PC-3 (cell line): ENCODE results near the gene KIDINS220. TPM values are rescaled to one million over a fixed set of nuclear protein-coding genes. Genes with fewer than 3 reads are reported as not detected.

Experiments
- ATAC-seq: fragments of 200-7000 bp; cut with Tn5 transposase; 2 replicates; pipeline ENCODE4 v1.9.1; 2020; ENCODE audit warnings: mild to moderate bottlenecking, moderate library complexity
- BruUV-seq: library from RNA; stranded (reverse); fragments of 400-500 nt; replicated peaks from 2 replicates; lab custom pipeline; 2021; lab: Mats Ljungman, UMichigan
- CTCF ChIA-PET: fragments of 300-600 bp; sonication (Branson Sonifier 250); formaldehyde crosslinking; loops from one replicate; lab custom pipeline; 2022; ENCODE audit warnings: antibody characterized with exemption; lab: Charles Lee
- POLR2A ChIA-PET: fragments of 300-600 bp; sonication (Branson Sonifier 250); formaldehyde crosslinking; loops from one replicate; lab custom pipeline; 2022; ENCODE audit warnings: antibody characterized with exemption; ENCODE audit not compliant: unreplicated experiment; lab: Charles Lee
- DNase-seq: peaks from one replicate; pipeline ENCODE4 v3.0.0-alpha.2; 2015
- H2AFZ ChIP-seq: fragments of 300-600 bp; sonication (generic); 2 replicates; pipeline ENCODE4 v1.6.0; 2016; ENCODE audit warnings: antibody characterized with exemption, low read length
- H3F3A ChIP-seq: fragments of 300-600 bp; sonication (generic); one replicate; pipeline ENCODE4 v1.6.0; 2017; ENCODE audit warnings: antibody characterized with exemption, low read length, control low read depth, mild to moderate bottlenecking; ENCODE audit not compliant: unreplicated experiment
- H3K27ac ChIP-seq: fragments of 300-600 bp; sonication (generic); 2 replicates; pipeline ENCODE4 v1.5.1; 2016; ENCODE audit warnings: mild to moderate bottlenecking, low read length
- H3K27me3 ChIP-seq: fragments of 300-600 bp; sonication (generic); 2 replicates; pipeline ENCODE4 v1.6.1; 2016; ENCODE audit warnings: low read length, mixed read lengths
- H3K36me3 ChIP-seq: fragments of 300-600 bp; sonication (generic); 2 replicates; pipeline ENCODE4 v1.6.1; 2016; ENCODE audit warnings: low read depth, mixed run types, low read length, mixed read lengths
- H3K4me1 ChIP-seq: fragments of 300-600 bp; sonication (generic); 2 replicates; pipeline ENCODE4 v1.5.1; 2016; ENCODE audit warnings: low read length; ENCODE audit not compliant: insufficient read depth
- H3K4me2 ChIP-seq: fragments of 300-600 bp; sonication (generic); 2 replicates; pipeline ENCODE4 v1.6.0; 2016; ENCODE audit warnings: low read length
- H3K4me3 ChIP-seq: fragments of 300-600 bp; sonication (generic); 2 replicates; pipeline ENCODE4 v1.5.1; 2016; ENCODE audit warnings: mild to moderate bottlenecking, low read length, mixed read lengths
- H3K79me2 ChIP-seq: fragments of 300-600 bp; sonication (generic); 2 replicates; pipeline ENCODE4 v1.6.1; 2017; ENCODE audit warnings: low read length, mixed read lengths
- H3K9ac ChIP-seq: fragments of 300-600 bp; sonication (generic); 2 replicates; pipeline ENCODE4 v1.6.0; 2016; ENCODE audit warnings: mild to moderate bottlenecking, low read length
- H3K9me2 ChIP-seq: fragments of 300-600 bp; sonication (generic); replicated peaks from 2 replicates; pipeline ENCODE4 v1.6.1; 2016; ENCODE audit warnings: mixed run types, low read length, mixed read lengths
- H3K9me3 ChIP-seq: fragments of 300-600 bp; sonication (generic); 2 replicates; pipeline ENCODE4 v1.6.1; 2016; ENCODE audit warnings: low read length, mixed read lengths
- H4K20me1 ChIP-seq: fragments of 300-600 bp; sonication (generic); 2 replicates; pipeline ENCODE4 v1.6.1; 2016; ENCODE audit warnings: low read length, mixed read lengths
- CTCF ChIP-seq: fragments of 300-600 bp; sonication (generic); conservative IDR thresholded peaks from 2 replicates; pipeline ENCODE4 v1.5.1; 2017; ENCODE audit warnings: antibody characterized with exemption, low read depth, mild to moderate bottlenecking, low read length
- EZH2 ChIP-seq: fragments of 300-600 bp; sonication (generic); IDR thresholded peaks from one replicate; pipeline ENCODE4 v1.6.1; 2017; ENCODE audit warnings: antibody characterized with exemption, mild to moderate bottlenecking, low read length; ENCODE audit not compliant: unreplicated experiment
- EZH2phosphoT487 ChIP-seq: fragments of 300-600 bp; sonication (generic); IDR thresholded peaks from 2 replicates; pipeline ENCODE4 v1.6.1; 2018; ENCODE audit warnings: mild to moderate bottlenecking, antibody characterized with exemption, low read length, borderline replicate concordance
- intact Hi-C: fragments of 100-400 bp; cut with micrococcal nuclease; formaldehyde crosslinking; loops from 2 replicates; pipeline ENCODE4 v1.9.0; 2023
- total RNA-seq: library from RNA; depleted of rRNA; stranded (reverse); fragments of >200 nt; gene quantifications from 2 replicates; pipeline ENCODE4 v1.2.3, GENCODE V29; 2014

KIDINS220 gene
- total RNA-seq, 1 experiment from 2014 or later = 37.6 TPM

GRCh38 chr2:8709611-8710010 is 127.8 kb downstream of the KIDINS220 start:
- intact Hi-C loops = no loop called here
- Histone ChIP-seq H4K20me1 (no peaks in the 10 kb centered on the region), H3K4me1 (no peaks in the 10 kb centered on the region), H3K9ac (no peak overlapping the region), H3K36me3 (no peaks in the 10 kb centered on the region), H3K79me2 (no peaks in the 10 kb centered on the region), H3K4me3 (no peak overlapping the region), H3K27ac (no peak overlapping the region), H3K9me2 (no peaks in the 10 kb centered on the region), H3K4me2 (no peak overlapping the region), H3K9me3 (no peaks in the 10 kb centered on the region), H2AFZ (no peak overlapping the region), H3K27me3 (no peaks in the 10 kb centered on the region), H3F3A (no peaks in the 10 kb centered on the region)
- POLR2A ChIA-PET = no interaction called here
- no peak for DNase-seq
- TF ChIP-seq CTCF (no peak), EZH2 (no peak), EZH2phosphoT487 (no peak)
- BruUV-seq = no TSS peak
- no peak for ATAC-seq
- CTCF ChIA-PET = no interaction called here

DNA sequence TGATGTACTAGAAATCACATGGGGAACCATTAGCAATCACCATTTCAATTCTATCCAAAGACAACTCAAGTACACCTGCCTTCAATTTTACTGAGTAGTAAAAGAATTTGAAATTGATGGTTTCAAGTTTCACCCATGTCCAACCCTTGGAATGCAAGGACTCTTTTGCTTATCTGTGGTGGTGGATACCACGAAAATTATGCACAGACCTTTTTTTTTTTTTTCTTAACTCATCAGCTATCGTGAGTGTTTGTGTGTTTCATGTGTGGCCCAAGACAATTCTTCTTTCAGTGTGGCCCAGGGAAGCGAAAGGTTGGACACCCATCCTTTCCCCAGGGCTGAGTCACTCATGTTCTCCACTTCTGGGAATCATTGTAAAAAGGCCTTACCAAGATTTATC is 132.5 kb downstream of the KIDINS220 start:
- Histone ChIP-seq H2AFZ (no peak overlapping the region), H3K4me2 (no peak overlapping the region), H3K9me3 (no peaks in the 10 kb centered on the region), H4K20me1 (no peaks in the 10 kb centered on the region), H3K9ac (no peak overlapping the region), H3K4me1 (no peaks in the 10 kb centered on the region), H3K27me3 (no peaks in the 10 kb centered on the region), H3K27ac (no peak overlapping the region), H3K79me2 (no peaks in the 10 kb centered on the region), H3K9me2 (no peaks in the 10 kb centered on the region), H3K4me3 (no peak overlapping the region), H3K36me3 (no peaks in the 10 kb centered on the region), H3F3A (no peaks in the 10 kb centered on the region)
- POLR2A ChIA-PET = no interaction called here
- no peak for ATAC-seq
- no TSS peak for BruUV-seq
- intact Hi-C loops = no loop called here
- CTCF ChIA-PET = no interaction called here
- TF ChIP-seq EZH2phosphoT487 (no peak), CTCF (no peak), EZH2 (no peak)
- DNase-seq = no peak

DNA sequence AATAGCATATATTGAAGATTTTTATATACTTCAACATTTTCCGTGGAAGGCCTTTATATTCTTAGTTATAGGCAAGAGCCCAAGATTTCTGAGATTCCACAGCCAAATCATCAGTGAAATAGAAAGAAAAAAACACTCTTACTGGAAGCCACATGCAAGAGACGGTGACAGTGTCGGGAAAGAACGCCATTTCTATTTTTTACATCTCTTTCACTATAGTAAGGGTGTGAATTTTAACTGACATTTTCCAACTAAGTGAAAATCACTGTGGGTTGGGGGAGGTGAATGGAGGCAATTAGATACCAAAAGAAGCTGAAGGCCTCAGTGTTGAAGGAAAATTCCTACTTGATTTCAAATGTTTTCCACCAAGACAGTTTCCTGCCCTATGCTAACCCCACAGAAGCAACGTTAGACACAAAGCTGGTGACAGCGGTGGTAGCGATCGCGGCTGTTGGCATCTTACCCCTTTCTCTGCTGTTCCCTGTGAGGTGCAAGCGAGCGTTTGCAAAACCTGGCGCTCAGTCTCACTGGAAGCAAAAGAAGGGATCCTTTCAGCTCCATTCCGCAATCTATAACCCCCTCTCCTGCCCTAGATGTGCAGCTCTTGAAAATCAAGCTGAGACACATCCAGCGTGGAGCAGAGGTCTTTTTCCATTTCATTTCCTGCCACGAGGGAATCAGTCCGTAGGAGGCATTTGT is 135.6 kb downstream of the KIDINS220 start:
- no peaks in the 10 kb centered on the region for H3K4me1 ChIP-seq
- no peaks in the 10 kb centered on the region for H4K20me1 ChIP-seq
- no peaks in the 10 kb centered on the region for H3K9me2 ChIP-seq
- no peak overlapping the region for H3K27ac ChIP-seq
- no peak overlapping the region for H3K4me2 ChIP-seq
- H2AFZ ChIP-seq = no peak overlapping the region
- CTCF ChIA-PET = interaction anchor here (0.6 kb wide), 1 partner anchor 15 kb away, joined by 3 read pairs; no protein-coding TSS in a partner anchor
- TF ChIP-seq CTCF (no peak), EZH2 (no peak), EZH2phosphoT487 (no peak)
- no peak overlapping the region for H3K4me3 ChIP-seq
- no peaks in the 10 kb centered on the region for H3K27me3 ChIP-seq
- H3F3A ChIP-seq = no peaks in the 10 kb centered on the region
- no TSS peak for BruUV-seq
- H3K79me2 ChIP-seq = no peaks in the 10 kb centered on the region
- no peak for DNase-seq
- no peaks in the 10 kb centered on the region for H3K36me3 ChIP-seq
- intact Hi-C loops = no loop called here
- POLR2A ChIA-PET = no interaction called here
- no peak for ATAC-seq
- H3K9ac ChIP-seq = no peak overlapping the region
- no peaks in the 10 kb centered on the region for H3K9me3 ChIP-seq
